Calu3 (cell line): Measurements from ENCODE around the gene WWOX. TPM values are rescaled to one million over a fixed set of nuclear protein-coding genes. Genes with fewer than 3 reads are reported as not detected.

Experiments used
- BruUV-seq: library from RNA; stranded (reverse); fragments of 400-500 nt; replicated peaks from 2 replicates; lab custom pipeline; 2021; lab: Mats Ljungman, UMichigan
- CTCF ChIA-PET: fragments of 300-600 bp; sonication (Branson Sonifier 250); formaldehyde crosslinking; loops from one replicate; lab custom pipeline; 2022; ENCODE audit warnings: antibody characterized with exemption; lab: Charles Lee
- DNase-seq: peaks from one replicate; pipeline ENCODE4 v3.0.0; 2022
- H3K27ac Mint-ChIP-seq: one replicate; pipeline ENCODE4 v1.8.0; 2022; ENCODE audit warnings: mixed read lengths; ENCODE audit not compliant: unreplicated experiment
- H3K27me3 Mint-ChIP-seq: one replicate; pipeline ENCODE4 v1.8.0; 2022; ENCODE audit warnings: mixed read lengths; ENCODE audit not compliant: unreplicated experiment
- H3K36me3 Mint-ChIP-seq: one replicate; pipeline ENCODE4 v1.8.0; 2022; ENCODE audit warnings: mild to moderate bottlenecking, moderate library complexity, mixed read lengths; ENCODE audit not compliant: insufficient read depth, unreplicated experiment
- H3K4me1 Mint-ChIP-seq: one replicate; pipeline ENCODE4 v1.8.0; 2022; ENCODE audit warnings: mild to moderate bottlenecking, low read depth, mixed read lengths; ENCODE audit not compliant: unreplicated experiment
- H3K4me3 Mint-ChIP-seq: one replicate; pipeline ENCODE4 v1.8.0; 2022; ENCODE audit warnings: mild to moderate bottlenecking, low read depth, moderate library complexity, mixed read lengths; ENCODE audit not compliant: unreplicated experiment
- H3K9me3 Mint-ChIP-seq: one replicate; pipeline ENCODE4 v1.8.0; 2022; ENCODE audit warnings: low read depth, mixed read lengths; ENCODE audit not compliant: unreplicated experiment
- CTCF ChIP-seq: fragments of 200-600 bp; IDR thresholded peaks from one replicate; pipeline ENCODE4 v1.8.0; 2022; ENCODE audit warnings: antibody characterized with exemption; ENCODE audit not compliant: unreplicated experiment
- intact Hi-C: fragments of 100-400 bp; cut with micrococcal nuclease; formaldehyde crosslinking; loops from one replicate; pipeline ENCODE4 v1.10.0; 2022; ENCODE audit not compliant: unreplicated experiment
- total RNA-seq: library from RNA; stranded (reverse); gene quantifications from 2 replicates; pipeline ENCODE4 v1.2.3, GENCODE V29; 2022

The WWOX gene
- total RNA-seq, 1 experiment from 2014 or later = 33.5 TPM

- no peak overlapping the region for H3K27ac Mint-ChIP-seq
- BruUV-seq = no TSS peak
- intact Hi-C loops = no loop called here
- peaks cover 14% of the 10 kb centered on the region for H3K9me3 Mint-ChIP-seq
- CTCF ChIA-PET = no interaction called here
- H3K36me3 Mint-ChIP-seq = no peaks in the 10 kb centered on the region
- H3K27me3 Mint-ChIP-seq = no peaks in the 10 kb centered on the region
- TF ChIP-seq CTCF = no peak
- no peak overlapping the region for H3K4me3 Mint-ChIP-seq
- H3K4me1 Mint-ChIP-seq = no peaks in the 10 kb centered on the region
- no peak for DNase-seq
Observed at GRCh38 chr16:78750611-78751010, 651.2 kb downstream of the WWOX start.

- TF ChIP-seq CTCF = no peak
- Mint-ChIP-seq H3K27me3 (no peaks in the 10 kb centered on the region), H3K9me3 (peaks cover 24% of the 10 kb centered on the region), H3K4me1 (no peaks in the 10 kb centered on the region), H3K4me3 (no peak overlapping the region), H3K36me3 (no peaks in the 10 kb centered on the region), H3K27ac (no peak overlapping the region)
- DNase-seq = no peak
- BruUV-seq = no TSS peak
- CTCF ChIA-PET = no interaction called here
- intact Hi-C loops = no loop called here
Observed at GRCh38 chr16:78751601-78752000, 652.1 kb downstream of the WWOX start.

- intact Hi-C loops = no loop called here
- Mint-ChIP-seq H3K4me1 (no peaks in the 10 kb centered on the region), H3K4me3 (no peak overlapping the region), H3K36me3 (no peaks in the 10 kb centered on the region), H3K27me3 (no peaks in the 10 kb centered on the region), H3K9me3 (peaks cover 12% of the 10 kb centered on the region), H3K27ac (no peak overlapping the region)
- no peak for TF ChIP-seq CTCF
- no peak for DNase-seq
- CTCF ChIA-PET = no interaction called here
- BruUV-seq = no TSS peak
Observed at GRCh38 chr16:78754713-78755112, 655.3 kb downstream of the WWOX start.

- Mint-ChIP-seq H3K27me3 (no peaks in the 10 kb centered on the region), H3K4me3 (no peak overlapping the region), H3K4me1 (no peaks in the 10 kb centered on the region), H3K9me3 (peaks cover 12% of the 10 kb centered on the region), H3K36me3 (no peaks in the 10 kb centered on the region), H3K27ac (no peak overlapping the region)
- no TSS peak for BruUV-seq
- CTCF ChIA-PET = no interaction called here
- intact Hi-C loops = no loop called here
- no peak for TF ChIP-seq CTCF
- no peak for DNase-seq
Observed at GRCh38 chr16:78755751-78756661, 656.6 kb downstream of the WWOX start.
